ENCODE results near the gene LAT.

- TF ChIP-seq POLR2A (IDR thresholded peaks at IDR 0.05) (no peak), CTCF (IDR thresholded peaks at IDR 0.05) (no peak)
Observed at GRCh38 chr16:28982949-28983348, 1.9 kb upstream of the LAT start.
